ENCODE results near the gene HDAC3.
A peak's percentile ranks its signal among the peaks of the same experiment; 100 is the strongest.

HDAC3 gene

DNA sequence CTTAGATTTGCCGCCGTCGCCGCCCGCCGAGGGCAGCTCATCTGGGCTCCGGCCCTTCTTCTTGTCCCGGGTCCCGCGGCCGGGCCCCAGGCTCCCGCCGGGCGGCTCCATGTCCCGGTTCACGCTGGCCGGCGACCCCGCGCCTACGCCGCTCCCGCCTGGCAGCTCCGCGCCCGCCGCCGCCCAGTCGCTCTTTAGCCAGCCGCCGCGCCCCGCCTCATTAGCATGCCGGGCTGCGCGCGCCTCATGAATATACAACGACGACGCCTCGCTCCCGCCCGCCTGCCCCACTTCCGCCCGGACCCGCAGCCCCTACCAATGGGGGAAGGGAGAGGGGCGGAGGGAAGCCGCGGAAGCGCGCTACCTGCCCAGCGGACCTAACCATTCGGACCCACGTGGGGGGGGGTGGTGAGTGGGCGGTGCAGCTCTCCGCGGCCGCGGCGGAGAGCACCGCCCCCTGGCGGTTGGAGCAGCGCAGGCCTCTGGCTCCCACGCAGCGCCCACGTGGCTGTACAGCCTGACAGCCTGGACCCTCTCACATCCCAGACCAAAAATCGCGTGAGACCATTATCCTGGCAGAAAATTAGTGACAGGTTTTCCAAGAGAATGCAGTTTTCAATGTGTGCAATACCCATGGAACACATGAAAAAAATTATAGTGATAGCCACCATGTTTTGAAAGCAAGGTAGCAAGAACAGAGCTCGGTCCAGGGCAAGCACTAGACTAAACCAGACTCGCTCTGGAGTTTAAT lies 17.7 kb downstream of the HDAC3 start, which contains the start of gene DIAPH1:
Gene DIAPH1, minus strand, starts transcription at position 197 of the 751 bp plus-strand sequence. Its CDS starts 86 bp downstream, at position 111.
- FAIRE-seq = no peak
- peak; percentile 72 for DNase-seq (ENCODE audit: insufficient read length, low spot score)
- peak; percentile 78 for TF ChIP-seq CTCF (IDR thresholded peaks at IDR 0.05; ENCODE audit: insufficient read depth, missing control alignments)

DNA sequence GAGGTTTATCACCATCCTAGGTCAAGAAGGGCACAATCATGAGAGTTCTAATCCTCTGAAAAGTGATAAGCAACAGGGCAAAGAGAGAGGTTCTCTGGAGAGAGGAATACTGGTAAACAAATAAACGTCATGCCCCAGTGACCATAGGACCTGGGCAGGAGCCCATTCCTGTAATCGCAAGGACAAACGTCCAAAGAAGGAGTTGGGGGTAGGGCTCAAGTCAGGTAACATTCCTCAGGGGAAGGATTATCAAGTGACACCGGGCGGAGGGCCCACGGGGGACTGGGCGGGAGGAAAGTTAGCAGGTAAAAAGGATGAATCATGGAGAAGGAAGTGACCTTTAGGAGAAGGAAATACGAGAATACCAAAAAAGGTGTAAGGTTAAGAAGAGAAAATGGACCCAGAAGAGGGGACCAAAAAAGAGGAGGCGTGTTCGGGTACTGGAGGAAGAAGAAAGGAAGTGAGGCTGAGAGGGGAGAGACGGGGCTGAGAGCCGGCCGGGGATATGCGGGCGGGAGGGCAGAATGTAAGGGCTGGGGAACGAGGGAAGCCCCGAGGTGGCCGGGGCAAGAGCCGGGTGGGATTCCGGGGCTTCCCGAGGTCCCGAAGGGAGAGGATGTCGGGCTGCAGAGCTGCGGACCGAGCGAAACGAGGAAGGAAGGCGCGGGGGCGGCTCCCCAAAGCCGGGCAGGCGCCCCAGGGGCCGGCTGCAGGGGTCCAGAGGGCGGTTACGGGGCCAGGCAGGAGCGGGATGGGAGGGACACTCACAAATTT lies 18.4 kb downstream of the HDAC3 start:
- DNase-seq (ENCODE audit: insufficient read length, low spot score) = no peak
- FAIRE-seq = no peak
- TF ChIP-seq CTCF (IDR thresholded peaks at IDR 0.05; ENCODE audit: insufficient read depth, missing control alignments) = no peak

DNA sequence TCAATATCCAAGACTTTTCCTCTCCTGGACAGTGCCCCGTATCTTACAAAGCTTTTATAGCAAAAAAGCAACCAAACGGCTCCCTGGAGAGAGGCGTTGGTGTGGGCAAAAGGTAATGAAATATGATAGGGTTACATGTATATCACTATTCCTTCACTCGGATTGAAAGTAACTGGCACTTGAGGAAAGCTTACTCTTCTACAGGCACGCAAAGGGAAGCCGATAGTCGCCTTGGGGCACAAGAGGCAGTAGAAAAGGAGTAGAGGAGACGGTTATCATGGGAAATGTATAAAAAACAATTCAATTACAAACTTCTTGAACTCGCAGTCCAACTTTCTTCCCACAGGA lies 19.0 kb downstream of the HDAC3 start:
- FAIRE-seq (no peak), DNase-seq (ENCODE audit: insufficient read length, low spot score) (no peak)
- no peak for TF ChIP-seq CTCF (IDR thresholded peaks at IDR 0.05; ENCODE audit: insufficient read depth, missing control alignments)

DNA sequence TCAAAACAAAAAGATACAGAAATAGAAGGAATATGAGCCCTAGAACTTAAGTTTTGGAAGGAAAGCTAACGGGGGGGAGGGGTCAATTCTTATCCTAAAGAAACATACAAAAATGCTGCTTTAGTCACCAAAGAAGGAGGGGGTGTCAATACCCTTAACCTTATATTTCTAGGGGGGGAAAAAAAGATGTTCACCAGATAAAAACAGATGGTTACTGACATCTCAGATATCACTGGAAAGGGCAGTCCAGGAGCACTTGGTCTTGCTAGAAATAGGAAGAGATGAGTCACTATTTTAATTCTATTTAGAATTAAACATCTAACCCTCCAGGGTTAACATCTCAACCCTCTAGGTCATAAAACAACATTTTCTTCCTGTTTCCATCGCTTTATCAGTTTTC lies 19.5 kb downstream of the HDAC3 start:
- DNase-seq (ENCODE audit: insufficient read length, low spot score) (no peak), FAIRE-seq (no peak)
- no peak for TF ChIP-seq CTCF (IDR thresholded peaks at IDR 0.05; ENCODE audit: insufficient read depth, missing control alignments)

- TF ChIP-seq CTCF (IDR thresholded peaks at IDR 0.05; ENCODE audit: insufficient read depth, missing control alignments) = no peak
- no peak for FAIRE-seq
- DNase-seq (ENCODE audit: insufficient read length, low spot score) = no peak
Measured at GRCh38 chr5:141615991-141616720, 20.5 kb downstream of the HDAC3 start.

- no peak for TF ChIP-seq CTCF (IDR thresholded peaks at IDR 0.05; ENCODE audit: insufficient read depth, missing control alignments)
- FAIRE-seq = no peak
- no peak for DNase-seq (ENCODE audit: insufficient read length, low spot score)
Measured at GRCh38 chr5:141613344-141613743, 23.3 kb downstream of the HDAC3 start.

All from D721Med (cell line).